ENCODE data around the gene MECR.
"Not testable (repeated sequence)": the region's sequence is repeated elsewhere in the genome, so short reads cannot be mapped to it uniquely, and the experiment has no call there.

The MECR gene

DNA sequence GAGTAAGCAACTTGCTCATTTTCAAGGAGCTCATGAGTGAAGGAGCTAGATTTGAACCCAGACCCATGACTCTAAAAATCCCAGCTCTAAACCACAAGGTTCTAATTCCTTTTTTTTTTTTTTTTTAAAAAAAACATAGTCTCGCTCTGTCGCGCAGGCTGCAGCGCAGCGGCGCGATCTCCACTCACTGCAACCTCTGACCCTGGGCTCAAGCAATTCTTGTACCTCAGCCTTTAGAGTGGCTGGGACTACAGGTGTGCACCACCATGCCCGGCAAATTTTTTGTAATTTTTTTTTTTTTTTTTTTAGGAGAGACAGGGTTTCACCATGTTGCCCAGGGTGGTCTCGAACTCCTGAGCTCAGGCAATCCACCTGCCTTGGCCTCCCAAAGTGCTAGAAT lies 62.8 kb downstream of the MECR start:
- DNase-seq (ENCODE audit: low read depth) = no peak

DNA sequence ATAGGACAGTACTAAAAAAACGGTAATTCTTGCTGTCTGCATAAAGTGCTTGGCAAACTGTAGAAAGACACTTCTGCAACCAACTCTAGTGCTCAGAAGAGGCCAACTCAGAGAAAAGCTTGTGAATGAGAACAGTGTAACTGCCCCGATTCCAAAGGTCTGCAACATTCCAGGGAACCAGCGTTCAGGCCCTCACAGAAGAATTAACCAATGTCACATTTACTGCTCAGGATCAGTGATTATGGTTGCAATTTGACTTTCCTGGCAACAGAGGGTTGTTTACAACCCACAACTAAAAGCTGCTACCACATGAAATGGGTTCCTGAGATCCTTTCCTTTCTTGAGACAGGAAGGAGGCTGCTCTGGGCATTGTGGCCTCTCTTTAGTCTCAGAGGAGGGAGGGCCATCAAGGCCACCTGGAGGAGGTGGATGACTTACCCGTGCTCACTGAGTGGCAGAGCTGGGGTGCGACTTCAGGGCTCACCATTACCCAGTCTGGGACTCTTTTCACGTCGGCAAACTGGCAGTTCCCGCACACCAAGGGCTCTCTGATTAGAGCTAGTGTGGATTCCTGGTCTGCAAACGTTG lies 64.3 kb downstream of the MECR start:
- DNase-seq (ENCODE audit: low read depth) = no peak

DNA sequence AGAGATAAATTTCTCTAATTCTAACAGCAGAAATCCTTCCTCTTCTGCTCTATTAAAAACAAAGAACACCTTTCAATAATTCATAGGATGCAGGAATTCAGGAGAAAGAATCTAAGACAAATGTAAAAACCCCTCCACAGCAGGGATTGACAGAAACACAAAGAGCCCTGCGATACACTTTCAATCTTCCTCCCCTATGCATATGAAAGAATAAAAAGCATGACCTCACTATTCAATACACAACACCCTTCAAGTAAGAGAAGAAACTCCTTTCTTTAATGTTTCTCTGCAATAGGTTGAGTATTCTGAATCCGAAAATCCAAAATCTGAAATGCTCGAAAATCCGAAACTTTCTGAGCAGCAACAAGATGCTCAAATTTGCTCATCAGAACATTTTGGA lies 66.1 kb downstream of the MECR start:
- no peak for DNase-seq (ENCODE audit: low read depth)

DNA sequence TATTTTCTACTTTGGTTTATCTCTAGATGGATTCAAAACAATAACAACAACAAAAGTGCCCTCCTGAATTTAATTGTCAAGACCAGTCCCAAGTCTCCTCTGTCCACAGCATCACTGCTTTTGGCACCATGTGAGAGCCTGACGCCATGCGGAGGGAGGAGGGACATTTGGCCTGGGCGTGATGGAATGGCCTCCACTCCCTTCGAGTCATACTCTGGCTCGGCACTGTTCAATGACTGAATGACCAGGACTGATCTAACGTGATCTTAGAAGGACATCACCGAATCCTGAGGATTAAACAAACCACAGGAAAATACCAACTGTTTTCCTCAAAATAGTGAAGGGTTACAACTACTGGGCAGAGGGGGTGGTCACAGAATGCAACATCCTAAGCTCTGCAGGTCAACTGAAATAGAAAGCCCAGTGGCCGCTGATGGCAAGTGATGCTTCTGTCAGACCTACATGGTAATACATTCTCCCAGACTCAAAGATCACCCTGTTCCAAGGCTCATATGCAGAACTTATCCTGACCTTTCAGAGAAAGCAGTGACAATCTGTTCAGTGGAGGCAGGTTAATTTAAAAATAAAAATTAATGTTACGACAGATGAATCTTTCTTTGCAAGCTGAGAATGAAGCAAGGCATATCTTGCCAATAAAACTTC lies 68.1 kb downstream of the MECR start:
- DNase-seq (ENCODE audit: low read depth) = no peak

DNA sequence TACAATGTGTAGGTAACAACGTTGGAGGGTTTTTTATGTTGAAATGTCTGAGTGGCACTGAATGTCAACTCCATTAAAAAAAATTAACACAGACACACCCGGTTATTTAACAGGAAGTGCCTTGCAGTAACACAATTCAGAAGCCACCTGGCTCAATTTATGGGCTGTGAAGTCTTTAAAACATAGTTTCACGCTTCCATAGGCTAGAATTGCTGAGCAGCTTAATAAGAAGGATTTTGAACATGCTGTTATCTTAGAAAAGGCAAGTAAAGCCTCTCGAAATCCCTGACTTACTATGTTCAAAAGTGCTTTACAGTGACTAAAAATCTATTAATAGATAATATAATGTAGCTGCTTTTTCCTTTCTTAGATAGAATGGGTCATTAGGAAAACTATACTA lies 68.7 kb downstream of the MECR start:
- DNase-seq (ENCODE audit: low read depth) = no peak

DNA sequence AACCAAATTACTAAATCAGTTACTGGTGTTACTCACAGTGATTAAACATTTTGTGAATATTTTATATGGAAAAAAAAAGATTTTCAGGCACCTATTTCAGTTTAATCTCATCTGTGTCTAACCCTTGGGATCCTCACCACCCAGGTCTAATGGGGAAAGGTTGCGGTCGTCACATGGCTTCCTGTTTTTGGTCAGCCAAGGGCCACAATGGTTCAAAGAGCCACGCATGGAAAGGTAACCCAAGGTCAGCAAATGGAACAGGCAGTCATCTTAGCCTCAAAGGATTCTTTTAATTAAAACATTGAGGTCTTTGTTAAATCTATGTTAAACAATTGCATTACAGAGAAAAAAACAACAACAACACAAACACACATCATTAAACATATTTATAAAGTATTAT lies 71.0 kb downstream of the MECR start:
- DNase-seq (ENCODE audit: low read depth) = no peak

DNA sequence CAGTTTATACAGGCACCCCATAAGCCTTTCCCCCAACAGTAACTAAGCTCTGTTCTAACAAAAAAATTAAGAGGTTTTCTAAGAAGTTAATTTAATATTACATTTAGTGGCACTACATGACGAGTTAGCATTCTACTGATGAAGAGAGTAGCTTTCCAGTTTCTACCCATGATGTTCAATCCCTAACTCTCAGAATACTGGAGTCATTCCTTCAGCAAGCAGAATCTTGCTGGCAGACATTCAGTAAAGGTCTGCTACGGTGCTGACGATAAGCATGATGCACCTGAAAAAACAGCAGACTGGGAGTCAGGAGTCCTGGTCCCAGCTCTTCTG lies 73.5 kb downstream of the MECR start:
- no peak for DNase-seq (ENCODE audit: low read depth)

DNA sequence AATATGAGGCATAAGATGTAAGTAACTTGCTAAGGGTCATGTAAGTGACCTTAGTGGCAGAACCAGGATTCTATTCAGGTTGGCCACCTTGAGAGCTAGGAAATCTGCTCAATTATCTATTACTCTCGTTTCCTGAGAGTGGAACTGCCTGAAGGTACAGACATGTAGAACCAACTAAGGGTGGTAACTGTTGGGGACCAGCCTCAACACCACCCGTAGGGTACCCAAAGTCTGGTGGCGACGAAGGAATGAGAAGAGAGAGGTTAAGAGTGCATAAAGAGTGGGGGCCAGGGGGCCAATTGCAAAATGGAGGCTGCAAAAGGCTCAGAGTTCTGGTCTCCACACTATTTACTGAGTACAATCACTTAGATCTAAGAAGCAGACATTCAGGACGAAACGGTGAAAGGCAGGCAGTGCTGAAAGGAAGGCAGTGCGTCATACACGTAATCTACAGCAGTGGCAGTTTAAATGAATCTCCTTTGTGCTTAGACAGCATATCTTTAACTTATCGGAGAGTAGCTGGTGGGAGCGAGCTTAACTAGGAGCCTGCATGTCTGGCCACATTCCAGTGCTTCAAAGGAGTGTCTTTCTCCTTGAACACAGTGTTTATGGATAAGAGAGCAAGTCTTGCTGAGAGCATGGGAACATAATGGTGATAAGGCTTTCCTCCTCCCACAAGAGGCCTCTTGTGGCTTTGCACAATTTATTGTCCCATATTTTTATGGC lies 74.0 kb downstream of the MECR start:
- DNase-seq (ENCODE audit: low read depth) = no peak

DNA sequence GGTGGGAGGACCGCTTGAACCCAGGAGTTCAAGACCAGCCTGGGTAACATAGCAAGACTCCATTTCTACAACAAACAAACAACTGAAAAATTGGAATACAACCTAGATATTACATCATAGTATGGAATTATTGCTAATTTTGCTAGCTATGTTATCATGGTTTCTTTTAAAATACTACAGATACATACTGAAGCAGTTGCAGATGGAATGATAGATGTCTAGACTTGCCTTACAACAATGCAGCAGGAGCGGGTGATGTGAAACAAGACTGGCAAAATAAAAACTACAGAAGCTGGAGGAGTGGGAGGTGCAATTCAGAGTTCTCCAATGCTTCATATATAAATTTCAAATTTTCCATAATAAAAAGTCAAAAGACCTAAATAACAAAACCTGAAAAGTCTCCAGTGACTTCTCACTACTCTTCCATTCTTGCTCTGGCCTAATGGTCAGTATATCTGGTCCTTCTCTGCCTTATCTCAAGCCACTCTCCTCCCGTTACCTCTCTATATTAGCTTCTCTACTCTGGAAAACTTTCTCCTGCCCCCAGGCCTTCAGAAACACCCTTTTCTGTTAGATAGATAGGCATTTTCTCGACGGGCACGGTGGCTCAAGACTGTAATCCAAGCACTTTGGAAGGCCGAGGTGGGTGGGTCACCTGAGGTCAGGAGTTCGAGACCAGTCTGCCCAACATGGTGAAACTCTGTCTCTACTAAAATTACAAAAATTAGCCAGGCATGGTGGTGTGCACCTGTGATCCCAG lies 78.5 kb downstream of the MECR start:
- no peak for DNase-seq (ENCODE audit: low read depth)

DNA sequence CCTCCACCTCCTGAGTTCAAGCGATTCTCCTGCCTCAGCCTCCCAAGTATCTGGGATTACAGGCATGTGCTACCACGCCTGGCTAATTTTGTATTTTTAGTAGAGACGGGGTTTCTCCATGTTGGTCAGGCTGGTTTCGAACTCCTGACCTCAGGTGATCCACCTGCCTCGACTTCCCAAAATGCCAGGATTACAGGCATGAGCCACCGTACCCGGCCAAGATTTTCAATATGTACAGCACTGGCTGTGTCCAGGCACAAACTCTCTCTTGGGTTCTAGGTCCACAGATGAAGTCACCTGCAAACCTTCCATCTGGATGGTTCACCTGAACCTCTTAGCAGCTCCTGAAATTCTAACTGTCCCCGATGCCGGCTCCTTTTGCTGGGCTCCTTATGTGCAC lies 80.4 kb downstream of the MECR start:
- not testable (repeated sequence) for DNase-seq (ENCODE audit: low read depth)

DNA sequence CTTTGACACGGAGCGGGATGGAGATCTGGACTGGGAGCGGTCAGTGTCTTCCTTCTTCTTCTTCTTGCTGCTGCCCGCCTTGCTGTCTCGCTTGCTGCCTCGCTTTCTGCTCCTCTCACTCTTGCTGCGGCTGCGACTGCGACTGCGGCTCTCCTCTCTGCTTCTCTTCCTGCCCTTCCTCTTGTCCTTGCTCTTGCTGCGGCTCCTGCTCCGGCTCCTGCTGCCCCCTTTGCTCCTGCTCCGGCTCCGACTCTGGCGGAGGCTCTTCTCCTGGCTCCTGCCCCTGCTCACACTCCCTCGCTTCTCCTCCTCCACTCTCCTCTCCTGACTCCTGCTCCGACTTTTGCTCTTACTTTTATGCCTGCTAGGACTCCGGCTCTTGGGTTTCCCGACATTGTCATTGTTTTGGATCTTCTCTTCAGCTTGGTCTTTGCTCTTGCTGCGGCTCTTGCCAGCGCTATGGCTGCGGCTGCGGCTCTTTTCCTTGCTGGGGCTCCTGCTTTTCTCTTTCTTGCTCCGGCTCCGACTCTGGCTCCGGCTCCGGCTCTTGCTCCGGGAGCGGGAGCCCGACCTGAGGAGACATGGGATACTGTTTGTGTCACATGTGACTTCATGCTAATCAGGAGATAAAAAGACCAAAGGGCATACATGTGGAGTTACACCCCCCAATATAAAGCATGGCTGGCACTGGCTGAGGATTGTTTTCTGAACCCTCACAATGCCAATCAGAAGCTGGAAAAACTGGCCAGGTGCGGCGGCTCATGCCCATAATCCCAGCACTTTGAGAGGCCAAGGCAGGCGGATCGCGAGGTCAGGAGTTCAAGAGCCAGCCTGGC lies 81.9 kb downstream of the MECR start:
- no peak for DNase-seq (ENCODE audit: low read depth)

DNA sequence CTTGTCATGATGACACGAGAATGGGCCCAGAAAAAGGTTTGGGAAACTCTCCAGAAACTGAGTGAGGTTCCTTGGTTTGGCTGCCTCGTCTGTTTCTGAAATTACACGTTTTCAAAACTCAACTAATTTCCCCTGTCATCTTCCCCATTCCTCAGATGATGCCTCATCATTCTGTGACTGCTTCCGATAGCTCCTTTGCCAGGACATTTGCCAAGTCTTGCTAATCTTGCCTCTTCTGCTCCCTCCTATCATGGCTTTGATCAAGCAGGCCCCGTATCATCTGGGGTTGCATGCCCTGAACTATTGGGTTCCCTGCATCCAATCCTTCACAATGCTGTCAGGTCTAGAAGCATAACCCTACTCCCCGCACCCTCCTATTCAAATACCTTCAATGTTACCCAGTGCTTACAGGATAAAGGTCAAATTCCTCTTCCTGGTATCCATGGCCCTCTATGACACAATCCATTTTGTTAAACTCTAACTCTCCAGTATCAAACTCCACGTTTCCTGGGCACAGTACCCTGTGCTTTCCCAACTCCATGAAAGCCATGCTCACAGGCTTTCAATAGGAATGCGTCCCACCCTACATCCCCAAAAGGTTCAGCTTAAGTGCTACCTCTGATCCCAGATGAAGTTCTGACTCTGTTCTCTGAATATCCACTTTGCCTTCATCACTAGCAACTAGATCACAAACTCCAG lies 84.8 kb downstream of the MECR start:
- no peak for DNase-seq (ENCODE audit: low read depth)

DNA sequence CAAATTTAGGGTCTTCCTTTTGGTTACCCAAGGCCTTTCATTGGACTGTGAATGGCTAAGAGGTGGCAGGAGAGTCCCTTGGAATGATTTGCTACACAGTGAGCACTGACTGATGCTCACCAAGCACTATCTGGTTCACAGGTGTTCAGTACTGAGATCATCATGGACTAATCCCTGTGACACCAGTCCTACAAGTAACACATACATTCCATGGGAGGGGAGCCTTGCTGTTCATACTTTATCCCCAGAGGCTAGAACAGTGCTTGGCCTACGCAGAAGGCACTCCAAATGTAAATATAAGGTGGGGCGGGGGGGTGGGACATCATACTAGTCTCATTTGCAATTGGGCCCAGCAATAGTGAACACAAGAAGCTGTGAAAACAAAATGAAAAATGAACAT lies 86.6 kb downstream of the MECR start:
- no peak for DNase-seq (ENCODE audit: low read depth)

DNA sequence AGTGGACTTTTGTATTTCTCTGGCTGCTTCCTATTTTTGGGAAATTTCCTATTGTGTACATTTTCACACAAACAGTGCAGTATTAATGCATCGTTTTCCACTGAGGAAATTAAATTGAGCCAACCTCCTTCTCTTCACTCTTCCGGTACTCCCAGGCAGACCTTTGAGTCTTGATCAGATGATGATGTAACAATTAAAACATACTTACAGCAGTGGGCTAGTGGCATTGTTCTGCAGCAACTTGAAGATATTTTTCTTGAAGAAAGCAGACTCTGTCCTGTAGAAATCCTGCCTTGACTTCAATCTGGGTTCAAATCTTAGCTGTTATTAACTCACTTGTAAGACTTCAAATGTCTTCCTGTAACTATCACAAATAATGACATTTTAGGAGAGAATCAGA lies 88.0 kb downstream of the MECR start:
- no peak for DNase-seq (ENCODE audit: low read depth)

Measured in activated T-helper 1 cell treated with Interleukin-2 at 50 U/mL for 16 hours (primary cell).